Activated T-helper 1 cell treated with anti-CD3 and anti-CD28 coated beads, Interleukin-2, amount 50 U/mL, for 16 hours (primary cell): ENCODE data around the gene SYT7.
"Not testable (repeated sequence)": the region's sequence is repeated elsewhere in the genome, so short reads cannot be mapped to it uniquely, and the experiment has no call there.

ENCODE experiments used
- DNase-seq, 2 donors: peaks; one replicate each; pipeline ENCODE4 v3.0.0-alpha.2; 2020; ENCODE audit warnings: low read depth in 1 of 2, low spot score in 1 of 2

SYT7 gene, protein sequence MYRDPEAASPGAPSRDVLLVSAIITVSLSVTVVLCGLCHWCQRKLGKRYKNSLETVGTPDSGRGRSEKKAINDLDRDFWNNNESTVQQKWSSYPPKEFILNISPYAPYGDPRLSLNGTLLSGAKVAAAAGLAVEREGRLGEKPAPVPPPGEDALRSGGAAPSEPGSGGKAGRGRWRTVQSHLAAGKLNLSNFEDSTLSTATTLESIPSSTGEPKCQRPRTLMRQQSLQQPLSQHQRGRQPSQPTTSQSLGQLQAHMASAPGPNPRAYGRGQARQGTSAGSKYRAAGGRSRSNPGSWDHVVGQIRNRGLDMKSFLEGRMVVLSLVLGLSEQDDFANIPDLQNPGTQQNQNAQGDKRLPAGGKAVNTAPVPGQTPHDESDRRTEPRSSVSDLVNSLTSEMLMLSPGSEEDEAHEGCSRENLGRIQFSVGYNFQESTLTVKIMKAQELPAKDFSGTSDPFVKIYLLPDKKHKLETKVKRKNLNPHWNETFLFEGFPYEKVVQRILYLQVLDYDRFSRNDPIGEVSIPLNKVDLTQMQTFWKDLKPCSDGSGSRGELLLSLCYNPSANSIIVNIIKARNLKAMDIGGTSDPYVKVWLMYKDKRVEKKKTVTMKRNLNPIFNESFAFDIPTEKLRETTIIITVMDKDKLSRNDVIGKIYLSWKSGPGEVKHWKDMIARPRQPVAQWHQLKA

DNA sequence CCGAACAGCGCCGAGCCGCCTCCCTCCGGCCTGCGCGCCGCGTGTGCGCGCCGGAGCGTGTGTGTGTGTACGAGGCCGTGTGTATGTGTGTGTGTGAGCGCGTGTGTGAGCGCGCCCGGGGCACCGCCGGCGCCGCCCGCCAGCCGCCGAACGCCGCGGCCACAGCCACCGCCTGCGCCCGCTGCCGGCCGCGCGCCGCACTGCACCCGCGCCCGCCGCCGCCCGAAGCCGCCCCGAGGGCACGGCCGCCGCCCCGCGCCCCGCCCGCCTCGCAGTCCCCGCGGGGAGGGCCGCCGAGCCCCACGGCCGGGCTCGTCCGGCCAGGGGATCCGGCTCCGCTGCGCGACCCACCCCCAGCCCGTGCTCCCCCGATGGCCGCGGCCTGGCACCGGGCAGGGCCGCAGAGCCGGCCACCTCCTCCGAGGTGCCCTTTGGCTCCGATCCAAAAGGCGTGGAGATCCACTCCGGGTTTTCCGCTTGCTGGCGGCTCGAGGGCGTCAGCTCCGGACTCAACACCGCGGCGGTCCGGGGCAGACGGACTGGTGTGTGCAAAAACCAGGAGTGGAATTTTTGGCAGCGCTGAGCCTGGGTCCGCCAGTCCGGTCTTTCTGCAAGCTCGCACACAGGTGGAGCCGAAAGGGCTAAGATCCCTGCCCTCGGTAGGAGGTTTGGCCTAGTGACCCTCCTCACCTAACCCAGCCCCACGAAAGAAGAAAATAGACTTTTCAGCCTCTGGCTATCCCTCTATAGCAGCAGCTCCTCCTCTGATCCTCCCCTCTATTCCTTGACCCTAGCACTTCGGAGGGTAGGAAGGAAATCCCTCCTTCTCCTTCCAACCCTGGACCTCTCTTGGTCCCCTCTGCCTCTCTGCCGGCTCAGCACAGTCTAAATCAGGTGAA is at the start of gene SYT7:
TSS of gene SYT7 (minus strand) at position 47 of the 899 bp plus-strand sequence. CDS start 256 bp downstream, outside the sequence.
- DNase-seq, result peak; percentile 88 to 92

DNA sequence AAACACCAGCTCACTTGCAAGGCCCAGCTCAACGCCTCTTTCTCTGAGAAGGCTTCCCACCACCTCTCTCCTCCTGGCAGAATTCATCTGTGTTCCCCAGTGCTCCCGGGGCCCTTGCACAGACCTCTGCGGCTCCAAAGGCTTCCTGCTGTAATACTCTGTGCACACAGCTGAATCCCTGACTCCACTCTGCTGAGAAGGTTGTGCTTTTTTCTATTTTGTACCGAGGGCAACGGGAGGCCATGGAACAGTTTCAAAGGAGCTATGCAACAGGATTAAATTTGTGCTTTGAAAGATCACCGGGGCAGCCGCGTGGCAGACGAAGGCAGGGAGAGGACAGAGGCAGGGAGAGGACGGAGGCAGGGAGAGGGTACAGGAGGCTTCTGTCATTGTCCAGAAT is 49.2 kb upstream of the SYT7 start:
- no peak for DNase-seq

DNA sequence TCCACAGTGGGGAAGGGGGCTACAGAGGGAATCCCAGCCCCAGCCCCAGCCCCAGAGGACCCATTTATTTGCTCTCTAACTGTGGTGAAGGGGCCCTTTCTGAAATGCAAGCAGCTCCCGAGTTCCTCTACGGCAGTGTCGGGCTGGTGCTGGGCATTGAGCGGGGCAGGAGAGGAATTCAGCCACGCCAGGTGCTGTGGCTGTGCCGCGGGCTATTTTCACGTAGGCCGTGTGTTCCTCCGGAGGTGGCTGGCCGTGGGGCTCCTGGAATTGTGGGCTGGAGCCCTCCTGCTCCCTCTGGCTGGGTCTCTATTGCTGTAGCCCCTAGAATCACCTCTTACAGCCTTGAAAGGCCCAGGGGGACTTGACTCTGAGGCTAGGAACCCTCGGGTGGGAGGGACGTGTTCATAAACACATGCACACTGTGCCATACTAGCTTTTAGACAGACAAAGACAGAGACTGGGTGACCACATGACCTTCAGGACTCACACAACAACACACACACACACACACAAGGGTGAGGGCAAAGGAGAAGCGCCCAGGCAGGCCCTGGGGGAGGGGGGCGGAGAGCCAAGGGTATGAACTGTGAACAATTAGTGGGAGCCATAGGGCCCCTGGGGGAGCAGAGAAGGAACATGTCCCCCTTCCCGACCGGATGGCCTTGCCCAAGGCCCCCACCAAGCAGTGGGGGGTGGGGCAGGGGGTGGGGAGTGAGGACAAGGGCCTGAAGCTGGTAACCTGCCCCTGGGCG is 48.4 kb upstream of the SYT7 start:
- no peak for DNase-seq

DNA sequence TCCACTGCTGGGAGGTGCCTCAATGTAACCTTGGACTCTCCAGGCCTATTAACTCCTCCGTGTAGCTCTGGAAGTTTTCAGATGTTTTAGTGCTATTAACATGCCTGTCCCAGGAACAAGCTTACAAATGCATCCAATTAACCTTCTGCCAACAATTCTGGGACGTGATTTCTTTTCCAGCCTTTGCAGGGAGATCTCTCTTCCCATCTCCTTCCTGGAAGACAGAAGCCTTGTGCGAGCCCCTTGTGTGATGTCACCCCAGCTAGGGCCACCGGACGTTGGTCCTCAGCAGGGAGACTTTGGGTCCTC is 47.7 kb upstream of the SYT7 start:
- no peak for DNase-seq

DNA sequence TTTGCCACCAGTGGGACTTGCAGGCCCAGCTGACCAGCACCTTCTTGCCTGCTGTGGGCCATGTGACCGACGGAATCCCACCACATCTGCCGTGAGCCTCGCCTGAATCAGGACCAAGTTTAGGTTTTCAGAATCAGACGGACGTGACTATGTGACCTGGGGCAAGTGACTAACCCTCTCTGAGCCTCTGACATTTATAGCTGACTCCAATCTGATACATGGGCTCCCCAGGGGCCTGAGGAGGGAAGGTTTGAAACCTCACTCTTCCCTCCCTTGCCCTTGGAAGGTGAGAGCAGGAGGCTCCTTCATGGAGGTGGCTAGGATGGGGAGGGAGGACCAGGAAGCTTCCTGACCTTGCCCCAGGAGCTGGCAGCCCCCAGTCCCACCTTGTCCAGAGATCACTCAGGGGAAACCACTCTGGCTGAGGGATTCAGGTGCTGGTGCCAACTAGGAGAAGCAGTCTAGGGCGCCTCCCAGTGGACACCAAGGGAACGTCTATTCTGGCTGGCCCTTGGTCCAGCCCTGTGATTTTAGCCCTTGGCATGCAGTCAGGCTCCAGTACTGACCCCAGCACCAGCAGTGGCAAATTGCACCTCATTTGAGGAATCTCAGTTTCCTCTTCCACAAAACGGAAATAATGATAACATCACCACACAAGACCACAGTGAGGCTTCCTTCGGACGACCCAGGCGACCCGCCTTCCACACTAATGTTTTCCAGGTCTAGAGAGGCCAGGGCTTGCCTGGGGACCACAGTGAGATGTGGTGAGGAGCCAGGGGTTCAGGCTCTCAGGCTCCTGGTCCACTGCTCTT is 47.2 kb upstream of the SYT7 start:
- DNase-seq, result no peak

DNA sequence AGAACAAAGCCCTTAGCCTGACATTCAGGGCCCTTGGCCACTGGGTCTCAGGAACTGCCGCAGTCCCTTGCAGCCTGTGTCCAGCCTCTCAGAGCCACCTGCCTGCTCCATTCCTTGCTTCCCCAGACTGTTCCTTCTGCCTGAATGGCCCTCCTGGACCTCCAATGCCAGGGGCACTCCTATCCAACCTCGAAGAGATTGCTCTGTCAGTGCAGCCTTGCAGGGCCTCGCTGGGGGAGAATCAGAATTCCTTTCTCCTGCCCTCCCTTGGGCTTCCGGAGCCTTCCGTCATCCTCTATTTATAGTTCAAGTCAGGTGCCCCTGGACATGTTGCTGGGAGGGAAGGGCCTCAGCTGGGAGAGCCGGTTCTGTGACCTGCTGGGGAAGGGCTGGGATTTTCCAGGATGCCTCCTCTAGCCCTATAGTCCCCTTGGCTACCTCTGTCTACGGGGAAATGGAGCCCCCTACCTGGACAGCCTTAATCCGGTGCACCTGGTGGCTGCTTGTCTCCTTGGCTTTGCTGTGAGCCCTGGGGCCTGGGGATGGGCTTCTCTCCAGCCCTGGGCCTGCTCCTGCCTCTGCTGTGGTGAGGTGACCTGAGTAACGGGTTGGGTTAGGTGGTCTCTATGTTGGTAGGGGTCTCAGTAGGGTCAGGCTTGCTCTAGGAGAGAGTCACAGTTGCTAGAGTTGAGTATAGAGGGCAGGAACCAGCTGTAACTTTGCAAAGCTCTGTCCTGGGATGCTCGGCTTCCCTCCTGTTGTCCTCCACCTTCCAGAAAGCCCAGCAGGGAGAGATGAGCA is 45.9 kb upstream of the SYT7 start:
- no peak for DNase-seq

DNA sequence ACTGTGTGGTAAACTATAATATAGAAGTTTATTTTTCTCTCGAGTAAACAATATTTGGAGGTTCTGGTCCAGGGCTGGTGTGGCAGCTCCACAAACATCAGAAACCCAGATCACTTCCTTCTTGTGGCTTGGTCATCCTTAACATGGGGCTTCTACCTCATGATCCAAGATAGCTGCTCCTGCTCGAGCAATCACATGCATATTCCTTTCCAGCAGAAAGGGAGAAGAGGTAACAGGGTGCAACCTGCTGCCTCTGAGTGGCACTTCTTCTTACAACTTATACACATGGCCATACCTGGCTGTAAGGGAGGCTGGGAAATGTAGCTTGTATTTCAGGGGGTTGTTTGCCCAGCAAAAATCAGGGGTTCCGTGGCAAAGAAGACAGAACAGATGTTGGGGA is 44.6 kb upstream of the SYT7 start:
- DNase-seq, result no peak

DNA sequence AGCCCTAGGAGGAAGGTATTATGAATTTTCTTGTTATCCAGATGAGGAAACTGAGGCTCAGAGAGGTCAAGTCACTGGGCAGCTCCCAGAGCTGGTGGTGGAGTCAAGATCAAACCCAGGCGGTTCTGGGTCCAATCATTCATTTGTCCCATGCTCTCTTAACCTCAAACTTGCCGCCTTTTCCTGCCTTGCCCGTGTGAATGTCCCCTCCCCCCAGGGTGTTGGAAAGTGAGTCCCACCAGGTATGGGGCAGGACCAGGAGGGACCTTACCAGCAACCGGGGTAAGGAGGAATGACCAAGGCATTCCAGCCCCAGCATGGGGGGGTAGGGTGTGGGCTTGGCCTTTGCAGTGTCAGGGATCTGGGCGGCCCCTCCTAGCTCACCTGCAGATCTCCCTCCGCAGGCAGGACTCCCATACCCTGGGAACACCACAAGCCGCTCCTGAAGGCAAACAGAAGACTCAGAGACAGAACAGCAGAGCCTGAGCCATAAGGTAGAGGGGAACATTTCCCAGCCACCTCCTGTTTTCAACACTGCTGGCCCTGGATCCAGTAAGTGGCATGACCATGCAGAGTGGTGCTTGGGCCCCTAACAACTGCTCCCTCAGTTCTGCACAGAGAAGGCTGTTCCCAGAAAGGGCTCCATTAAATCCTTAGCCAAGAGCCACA is 41.2 kb upstream of the SYT7 start:
- DNase-seq, result no peak

DNA sequence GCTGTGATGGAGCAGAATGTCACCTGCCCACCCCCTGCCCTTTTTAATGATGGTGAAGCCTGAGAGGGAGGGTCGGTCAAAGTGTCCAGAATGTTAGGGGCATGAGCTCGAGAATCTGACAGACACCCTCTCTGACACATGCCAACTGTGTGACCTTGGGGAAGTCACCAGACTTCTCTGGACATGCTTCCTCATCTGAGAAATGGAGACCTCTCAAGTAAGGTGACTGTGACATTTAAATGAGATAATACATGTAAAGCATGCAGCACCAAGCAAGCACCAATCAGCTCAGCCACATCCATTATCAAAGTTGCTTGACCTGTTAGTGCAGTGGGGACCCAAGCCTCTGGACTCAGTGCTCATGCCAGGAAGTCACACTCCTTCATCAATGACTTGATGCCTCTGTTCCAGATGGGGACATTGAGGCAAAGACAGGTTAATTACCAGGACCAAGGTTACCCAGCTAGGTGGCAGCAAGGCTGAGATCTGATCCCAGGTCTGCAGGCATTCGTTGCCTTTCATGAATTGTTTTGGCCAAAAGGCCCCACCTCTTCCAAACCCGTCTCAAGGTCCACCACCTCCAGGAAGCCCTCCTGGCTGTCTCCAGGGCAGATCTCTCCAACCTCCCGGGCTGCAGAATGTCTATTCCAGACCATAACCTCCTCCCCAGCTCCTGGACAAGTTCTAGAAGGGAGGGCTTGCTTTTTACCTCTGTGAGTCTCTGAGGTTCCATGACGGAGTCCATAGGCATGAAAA is 38.8 kb upstream of the SYT7 start:
- DNase-seq, result no peak

DNA sequence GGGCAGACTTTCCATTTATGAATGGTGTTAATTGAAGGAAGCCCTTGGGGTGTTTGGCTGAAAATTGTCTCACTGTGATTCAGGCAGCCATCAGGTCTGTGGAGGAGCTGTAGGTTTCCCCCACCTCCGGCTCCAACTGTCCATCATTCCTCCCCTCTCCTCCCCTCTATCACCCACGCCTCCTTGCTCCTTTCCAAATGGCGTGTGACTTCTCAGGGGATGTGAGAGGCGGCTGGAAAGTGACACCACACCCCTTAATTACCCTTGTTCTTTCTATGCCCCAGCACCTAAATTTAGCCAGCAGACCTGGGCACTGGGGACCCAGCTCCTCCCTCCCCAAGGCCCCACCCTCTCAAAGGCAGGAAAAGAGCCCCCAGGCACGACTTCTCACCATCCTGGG is 38.1 kb upstream of the SYT7 start:
- no peak for DNase-seq

DNA sequence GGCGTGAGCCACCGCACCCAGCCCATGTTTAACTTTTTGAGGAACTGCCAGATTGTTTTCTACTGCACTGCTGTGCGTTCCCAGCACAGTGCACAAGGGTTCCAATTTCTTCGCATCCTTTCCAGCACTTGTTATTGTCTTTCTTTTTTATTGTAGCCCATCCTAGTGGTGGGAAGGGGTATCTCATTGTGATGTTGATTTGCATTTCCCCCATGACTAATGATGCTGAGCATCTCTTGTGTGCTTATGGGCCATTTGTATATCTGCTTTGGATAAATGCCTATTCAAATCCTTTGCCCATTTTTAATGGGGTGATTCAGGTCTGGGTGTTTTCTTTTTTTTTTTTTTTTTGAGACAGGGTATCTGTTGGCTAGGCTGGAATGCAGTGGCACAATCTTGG is 36.6 kb upstream of the SYT7 start:
- DNase-seq, result no peak

DNA sequence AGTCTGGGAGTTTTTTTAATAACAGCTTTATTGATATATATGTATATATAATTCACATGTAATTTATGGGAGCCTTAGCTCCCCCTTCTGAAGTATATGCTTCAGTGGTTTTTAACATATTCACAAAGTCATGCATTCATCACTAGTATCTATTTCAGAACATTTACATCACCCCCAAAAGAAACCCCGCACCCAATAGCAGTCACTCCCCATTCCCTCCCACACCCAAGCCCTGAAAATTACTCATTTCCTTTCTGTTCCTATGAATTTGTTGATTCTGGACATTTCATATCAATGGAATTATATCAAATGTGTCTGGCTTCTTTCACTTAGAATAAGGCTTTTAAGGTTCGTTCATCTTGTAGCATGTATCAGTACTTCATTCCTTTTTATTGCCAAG is 35.6 kb upstream of the SYT7 start:
- no peak for DNase-seq

DNA sequence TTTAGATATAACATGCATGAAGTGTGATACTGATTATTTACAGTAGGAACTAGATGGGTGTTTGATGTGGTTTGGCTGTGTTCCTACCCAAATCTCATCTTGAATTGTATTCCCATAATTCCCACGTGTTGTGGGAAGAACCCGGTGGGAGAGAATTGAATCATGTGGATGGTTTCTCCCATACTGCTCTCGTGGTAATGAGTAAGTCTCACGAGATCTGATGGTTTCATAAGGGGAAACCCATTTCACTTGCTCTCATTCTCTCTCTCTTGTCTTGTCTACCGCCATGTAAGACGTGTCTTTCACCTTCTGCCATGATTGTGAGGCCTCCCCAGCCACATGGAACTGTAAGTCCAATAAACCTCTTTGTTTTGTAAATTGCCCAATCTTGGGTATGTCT is 33.9 kb upstream of the SYT7 start:
- not testable (repeated sequence) for DNase-seq

DNA sequence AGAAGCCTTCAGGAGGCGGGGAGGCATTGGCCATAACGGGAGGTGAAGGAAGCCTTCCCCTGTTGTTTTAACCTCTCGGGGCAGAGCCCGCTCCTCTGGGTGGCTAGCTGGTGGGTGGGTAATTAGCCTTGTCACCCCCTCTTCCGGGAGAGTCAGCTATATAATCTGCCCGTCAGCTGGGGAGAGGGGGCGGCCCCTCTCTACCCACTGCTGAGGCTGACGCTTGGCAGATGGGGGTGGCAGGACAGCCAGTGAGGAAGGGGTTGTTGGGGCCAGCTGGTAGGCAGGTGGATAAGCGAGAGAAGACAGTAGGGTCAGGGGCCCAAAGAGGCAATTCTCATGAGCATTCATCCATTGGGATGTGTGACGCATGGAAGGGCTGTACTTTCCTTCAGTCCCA is 33.0 kb upstream of the SYT7 start:
- DNase-seq, result no peak

DNA sequence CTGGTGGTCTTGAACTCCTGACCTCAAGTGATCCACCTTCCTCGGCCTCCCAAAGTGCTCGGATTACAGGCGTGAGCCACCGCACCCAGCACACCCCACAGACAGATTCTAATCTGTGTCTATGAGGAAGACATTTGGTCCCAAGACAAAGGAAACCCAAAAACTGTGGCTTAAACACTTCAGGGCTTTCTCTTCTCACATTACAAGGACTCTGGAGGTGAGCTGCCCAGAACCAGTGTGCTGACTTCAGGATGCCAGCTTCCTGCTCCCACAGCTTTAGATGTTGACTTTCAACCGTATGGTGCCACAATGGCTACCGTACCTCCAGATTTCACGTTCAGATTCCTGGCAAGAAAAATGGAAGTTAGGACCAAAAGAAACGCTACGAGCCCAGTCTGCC is 32.2 kb upstream of the SYT7 start:
- DNase-seq, result no peak

DNA sequence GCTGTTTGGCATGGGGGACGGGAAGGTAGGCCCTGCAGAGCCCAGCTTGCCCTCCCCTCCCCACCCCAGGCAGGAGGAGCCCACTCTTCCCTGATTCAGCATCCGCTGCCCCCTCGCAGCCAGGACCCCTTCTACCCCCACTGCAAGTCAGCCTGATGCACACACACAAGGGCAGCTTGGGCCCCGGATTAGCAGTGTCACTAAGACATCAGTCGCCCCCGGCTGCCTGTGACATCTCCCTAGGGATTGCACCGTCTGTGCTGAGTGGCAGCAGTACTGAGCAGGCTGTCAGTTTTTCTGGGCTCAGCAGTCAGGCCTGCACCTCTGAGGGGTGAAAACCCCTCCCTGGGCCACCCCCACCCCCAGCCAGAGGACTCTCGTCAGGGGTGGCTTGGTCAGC is 30.4 kb upstream of the SYT7 start:
- DNase-seq, result no peak

DNA sequence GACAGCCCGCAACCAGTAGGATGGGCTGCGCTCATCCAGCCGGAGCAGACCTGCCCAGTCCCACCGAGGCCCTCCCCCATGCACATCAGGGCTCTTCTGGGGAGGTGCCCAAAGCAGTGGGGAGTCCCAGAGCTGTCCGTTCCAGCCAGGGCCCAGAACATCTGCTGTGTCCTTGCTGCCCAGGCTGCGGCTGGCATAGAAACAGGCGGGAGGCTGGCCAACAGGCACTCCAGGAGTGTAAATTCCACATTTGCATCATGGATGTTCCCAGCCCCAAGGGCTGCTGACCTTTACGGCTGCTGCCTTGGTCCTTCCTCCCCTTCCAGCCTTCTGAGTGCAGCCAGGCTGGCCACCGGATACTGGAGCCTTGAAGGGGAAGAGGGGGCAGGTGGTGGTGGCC is 30.0 kb upstream of the SYT7 start:
- DNase-seq, result no peak

DNA sequence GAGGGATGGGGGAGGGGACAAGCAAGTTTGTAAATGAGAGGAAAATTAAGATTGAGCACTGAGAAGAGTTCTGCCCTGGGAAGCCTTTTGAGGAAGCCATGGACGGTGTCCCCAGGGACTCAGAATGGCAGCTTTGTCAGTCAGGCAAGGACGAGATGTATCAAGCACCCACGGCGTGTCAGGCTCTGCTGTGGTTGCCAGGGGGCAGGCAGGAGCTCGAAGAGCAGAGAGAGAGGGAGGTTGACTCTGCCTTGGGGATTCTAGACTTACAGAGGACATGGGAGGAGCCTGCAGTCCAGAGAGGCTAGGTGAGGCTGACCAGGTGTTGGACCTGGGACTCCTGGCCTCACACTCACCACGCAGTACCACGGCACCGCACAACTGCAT is 29.1 kb upstream of the SYT7 start:
- DNase-seq, result no peak
